Measurements from ENCODE around the gene MISP3.

MISP3 gene

GRCh38 chr19:14081797-14082674 lies 9.4 kb downstream of the MISP3 start:
- peak; percentile 17 for DNase-seq

GRCh38 chr19:14082675-14082960 lies 10.0 kb downstream of the MISP3 start:
- no peak for DNase-seq

- no peak for DNase-seq
These were observed 12.9 kb downstream of the MISP3 start, which contains the start of gene C19orf67 for GRCh38 chr19:14085309-14085995. Gene C19orf67, minus strand, starts transcription at chr19:14085783. Its CDS starts 156 bp downstream, at chr19:14085627.

- no peak for DNase-seq
These were observed 13.5 kb downstream of the MISP3 start for GRCh38 chr19:14086098-14086497.

GRCh38 chr19:14088634-14089411 lies 16.2 kb downstream of the MISP3 start:
- no peak for DNase-seq

GRCh38 chr19:14089412-14089661 lies 16.8 kb downstream of the MISP3 start:
- no peak for DNase-seq

GRCh38 chr19:14089662-14090508 lies 17.3 kb downstream of the MISP3 start:
- peak; percentile 36 for DNase-seq

GRCh38 chr19:14090509-14091080 lies 18.0 kb downstream of the MISP3 start, which contains the start of gene SAMD1:
Gene SAMD1, minus strand, starts transcription at chr19:14090751.
- peak; percentile 90 for DNase-seq

GRCh38 chr19:14091081-14091812 lies 18.7 kb downstream of the MISP3 start:
- DNase-seq, result peak; percentile 53

- peak; percentile 50 for DNase-seq
These were observed 19.4 kb downstream of the MISP3 start for GRCh38 chr19:14091813-14092462.

GRCh38 chr19:14093117-14093823 lies 20.7 kb downstream of the MISP3 start:
- DNase-seq, result no peak

GRCh38 chr19:14094854-14095253 lies 22.3 kb downstream of the MISP3 start:
- DNase-seq, result no peak

- no peak for DNase-seq
These were observed 23.8 kb downstream of the MISP3 start for GRCh38 chr19:14096272-14096992.

GRCh38 chr19:14097532-14098151 lies 25.1 kb downstream of the MISP3 start:
- DNase-seq, result no peak

GRCh38 chr19:14101003-14101545 lies 28.5 kb downstream of the MISP3 start:
- no peak for DNase-seq

- DNase-seq, result no peak
These were observed 29.6 kb downstream of the MISP3 start for GRCh38 chr19:14102102-14102696.

GRCh38 chr19:14102756-14103155 lies 30.2 kb downstream of the MISP3 start:
- no peak for DNase-seq

GRCh38 chr19:14103310-14103709 lies 30.7 kb downstream of the MISP3 start:
- no peak for DNase-seq

GRCh38 chr19:14105680-14106079 lies 33.1 kb downstream of the MISP3 start:
- DNase-seq, result no peak
